ENCODE measurements around the gene SRL. TPM values are rescaled to one million over a fixed set of nuclear protein-coding genes. Genes with fewer than 3 reads are reported as not detected.

Gene SRL
- total and polyA plus RNA-seq, 2 of the 4 experiments (the other 2 are of a cell fraction) = under 0.01 to 0.14 TPM

DNA sequence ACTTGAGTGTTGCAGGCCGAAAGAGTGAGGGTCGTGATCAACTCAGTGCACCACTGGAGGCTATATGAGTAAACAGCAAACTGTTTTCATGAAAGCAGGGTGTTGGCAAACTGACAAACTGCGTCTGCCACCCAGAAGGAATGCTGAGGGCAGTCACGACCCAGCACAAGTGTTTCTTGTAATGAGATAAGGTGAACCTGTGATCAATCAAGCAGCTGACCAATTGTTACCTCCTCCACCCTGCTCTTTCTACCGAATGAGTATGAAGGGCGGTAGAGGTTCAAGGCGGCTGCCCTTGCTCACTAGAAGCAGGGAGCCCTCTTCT lies 5.5 kb upstream of the SRL start:
- Histone ChIP-seq H2BK5ac (ENCODE audit: low read depth, low read length, poor library complexity, severe bottlenecking) (no peak overlapping the region), H3K27ac (ENCODE audit: insufficient read depth, low read length) (no peak overlapping the region), H2AK9ac (replicated peaks; ENCODE audit: low read depth, low read length, poor library complexity) (no peak overlapping the region), H3K9me3 (ENCODE audit: control insufficient read depth, insufficient read depth, low read length) (no peaks in the 10 kb centered on the region), H2BK120ac (ENCODE audit: low read depth, low read length) (no peak overlapping the region), H3K23ac (ENCODE audit: low read depth, low read length) (no peak overlapping the region), H4K20me1 (ENCODE audit: insufficient read depth, low read length) (no peaks in the 10 kb centered on the region), H4K8ac (ENCODE audit: low read depth in 2 of 2, low read length in 2 of 2) (no peak overlapping the region), H2BK20ac (ENCODE audit: low read depth, low read length) (no peak overlapping the region), H4K91ac (ENCODE audit: insufficient read depth, low read depth, low read length) (no peak overlapping the region), H3K4me2 (ENCODE audit: low read depth, low read length) (no peak overlapping the region), H2AFZ (replicated peaks; ENCODE audit: low read length, poor library complexity) (no peak overlapping the region), H3K27me3 (ENCODE audit: control insufficient read depth, insufficient read depth, low read length) (no peaks in the 10 kb centered on the region), H3K4me3 (ENCODE audit: insufficient read depth, low read depth, low read length) (no peak overlapping the region), H4K5ac (ENCODE audit: low read depth, low read length) (no peak overlapping the region), H3K9me1 (ENCODE audit: insufficient read depth, low read length) (peaks cover 2% of the 10 kb centered on the region; the same call in 1 of the 2 replicates), H3K36me3 (ENCODE audit: control insufficient read depth, insufficient read depth, low read length) (no peaks in the 10 kb centered on the region), H3K79me1 (ENCODE audit: low read depth in 1 of 2, low read length in 2 of 2) (peaks cover 0 to under 1% of the 10 kb centered on the region in 2 experiments; a peak in 1 of 4 replicates), H3K4ac (ENCODE audit: low read depth, low read length) (no peak overlapping the region), H2AK5ac (ENCODE audit: low read depth, low read length) (no peak overlapping the region), H2BK15ac (ENCODE audit: low read depth, low read length) (no peak overlapping the region), H3K56ac (ENCODE audit: extremely low read depth, insufficient read depth, low read length) (no peak overlapping the region), H3K9ac (ENCODE audit: low read depth, low read length) (no peak overlapping the region), H3K14ac (replicated peaks; ENCODE audit: low read depth, low read length) (no peak overlapping the region), H3K18ac (ENCODE audit: low read depth, low read length) (no peak overlapping the region), H3K4me1 (ENCODE audit: control insufficient read depth, insufficient read depth, low read length) (0 out of 2 replicates have a peak, but pooled peaks cover 2% of the 10 kb centered on the region)
- DNase-seq = no peak
- ChIA-PET POLR2A (ENCODE audit: unreplicated experiment) (no interaction called here), CTCF (no interaction called here)
- ATAC-seq (ENCODE audit: low read depth) = no peak
- TF ChIP-seq POLR2A (IDR thresholded peaks at IDR 0.05; ENCODE audit: low read depth, low read length) (no peak), MXI1 (IDR thresholded peaks at IDR 0.05; ENCODE audit: borderline replicate concordance, low read depth, low read length) (no peak), FOS (IDR thresholded peaks at IDR 0.05; ENCODE audit: low read depth, low read length) (no peak), MAZ (IDR thresholded peaks at IDR 0.05; ENCODE audit: borderline replicate concordance, low read depth, low read length) (no peak)
- no TSS peak for BruUV-seq (replicated peaks)
- in situ Hi-C loops (cut with MboI; ENCODE audit: low sequenced_read_pairs) = no loop called here
- dilution Hi-C loops (cut with HindIII; ENCODE audit: low sequenced_read_pairs, unreplicated experiment) = no loop called here
- intact Hi-C loops (cut with micrococcal nuclease) = no loop called here
- 90% methylated on average over 4 of the region's 7 CpGs; no CpG with 5 or more reads in 1 of the 2 experiments for WGBS, 2 experiments (ENCODE audit: extremely low coverage in 2 of 2, insufficient read length in 1 of 2)
